HG03025 (cell line): ENCODE results near the gene SUCLG2.

Experiments
- ATAC-seq: cut with Tn5 transposase; IDR thresholded peaks from one replicate; pipeline ENCODE4 v1.9.1; 2021; ENCODE audit warnings: mild to moderate bottlenecking, moderate library complexity; ENCODE audit not compliant: unreplicated experiment, low FRiP score

Gene SUCLG2

GRCh38 chr3:67349551-67350174, 304.7 kb downstream of the SUCLG2 start:
- ATAC-seq, result peak; percentile 80

GRCh38 chr3:67346081-67346480, 308.3 kb downstream of the SUCLG2 start:
- no peak for ATAC-seq

GRCh38 chr3:67335813-67336212, 318.6 kb downstream of the SUCLG2 start:
- ATAC-seq, result no peak

GRCh38 chr3:67334588-67334987, 319.8 kb downstream of the SUCLG2 start:
- ATAC-seq, result no peak

GRCh38 chr3:67329358-67329757, 325.1 kb downstream of the SUCLG2 start:
- ATAC-seq, result no peak

- ATAC-seq, result no peak
Observed at GRCh38 chr3:67327582-67327981, 326.8 kb downstream of the SUCLG2 start.

GRCh38 chr3:67325231-67325630, 329.2 kb downstream of the SUCLG2 start:
- no peak for ATAC-seq
